ENCODE data around the gene CCDC83.

Gene CCDC83

GRCh38 chr11:85855341-85855656 lies at the start of gene CCDC83:
Gene CCDC83, plus strand, starts transcription at chr11:85855383. Its CDS starts 9,741 bp downstream, at chr11:85865124.
- TF ChIP-seq CTCF (IDR thresholded peaks at IDR 0.05; ENCODE audit: insufficient read depth, low read length, poor library complexity, severe bottlenecking), result no peak
- H3K27me3 ChIP-seq (replicated peaks; ENCODE audit: control insufficient read depth, insufficient read depth, low read length), result no peaks in the 10 kb centered on the region
- H3K4me3 ChIP-seq (replicated peaks; ENCODE audit: low read depth, low read length), result peak within 1 kb of the TSS; percentile 62
- no peak for DNase-seq (ENCODE audit: extremely low read depth, insufficient read length)
- no peaks in the 10 kb centered on the region for H3K36me3 ChIP-seq (ENCODE audit: control insufficient read depth, insufficient read depth, low read length)

DNA sequence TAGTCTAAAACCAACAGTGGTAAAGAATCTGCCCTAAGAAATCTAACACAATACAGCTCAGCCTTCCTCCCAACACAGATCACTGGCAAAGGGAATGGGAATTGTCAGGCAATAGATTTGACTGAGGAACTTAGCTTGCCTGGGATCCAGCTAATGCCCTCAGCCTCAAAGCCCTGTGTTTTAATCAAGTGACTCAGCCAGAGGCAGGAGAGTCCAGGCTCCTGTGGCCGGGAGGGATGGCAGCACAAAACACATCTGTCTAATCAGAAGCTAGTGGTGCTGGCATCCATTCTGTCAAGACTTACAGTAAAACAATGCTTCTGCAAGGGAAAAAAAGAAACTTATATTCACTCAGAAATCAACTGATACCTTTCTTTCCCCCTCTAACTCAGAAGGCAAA lies 49.8 kb upstream of the CCDC83 start:
- H3K36me3 ChIP-seq (ENCODE audit: control insufficient read depth, insufficient read depth, low read length), result no peaks in the 10 kb centered on the region
- no peak overlapping the region for H3K4me3 ChIP-seq (replicated peaks; ENCODE audit: low read depth, low read length)
- no peak for DNase-seq (ENCODE audit: extremely low read depth, insufficient read length)
- no peak for TF ChIP-seq CTCF (IDR thresholded peaks at IDR 0.05; ENCODE audit: insufficient read depth, low read length, poor library complexity, severe bottlenecking)
- H3K27me3 ChIP-seq (replicated peaks; ENCODE audit: control insufficient read depth, insufficient read depth, low read length), result no peaks in the 10 kb centered on the region; the same call in 1 of the 2 replicates

DNA sequence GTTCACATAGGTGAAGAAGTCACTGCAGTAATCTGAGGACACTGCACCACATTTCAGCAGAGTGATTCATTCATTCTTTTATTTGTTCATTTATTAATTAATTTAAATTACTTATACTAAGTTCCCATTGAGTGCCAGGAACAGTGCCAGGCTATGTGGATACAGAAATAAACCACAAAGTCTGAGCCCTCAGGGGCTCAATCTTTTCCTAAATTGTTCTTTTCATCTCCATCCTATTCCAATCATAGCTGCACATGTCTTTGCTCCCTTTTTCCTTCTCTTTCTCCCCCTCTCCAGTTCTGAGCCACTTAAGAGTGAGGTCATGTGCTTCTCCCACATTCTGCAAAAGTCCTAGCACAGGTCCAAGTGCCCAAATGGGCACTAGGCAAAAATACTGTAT lies 49.2 kb upstream of the CCDC83 start:
- no peaks in the 10 kb centered on the region; the same call in 1 of the 2 replicates for H3K27me3 ChIP-seq (replicated peaks; ENCODE audit: control insufficient read depth, insufficient read depth, low read length)
- no peak overlapping the region for H3K4me3 ChIP-seq (replicated peaks; ENCODE audit: low read depth, low read length)
- no peak for TF ChIP-seq CTCF (IDR thresholded peaks at IDR 0.05; ENCODE audit: insufficient read depth, low read length, poor library complexity, severe bottlenecking)
- DNase-seq (ENCODE audit: extremely low read depth, insufficient read length), result no peak
- H3K36me3 ChIP-seq (ENCODE audit: control insufficient read depth, insufficient read depth, low read length), result no peaks in the 10 kb centered on the region

- Histone ChIP-seq H3K36me3 (ENCODE audit: control insufficient read depth, insufficient read depth, low read length) (no peaks in the 10 kb centered on the region), H3K27me3 (replicated peaks; ENCODE audit: control insufficient read depth, insufficient read depth, low read length) (no peaks in the 10 kb centered on the region; the same call in 1 of the 2 replicates), H3K4me3 (replicated peaks; ENCODE audit: low read depth, low read length) (no peak overlapping the region)
- no peak for TF ChIP-seq CTCF (IDR thresholded peaks at IDR 0.05; ENCODE audit: insufficient read depth, low read length, poor library complexity, severe bottlenecking)
- DNase-seq (ENCODE audit: extremely low read depth, insufficient read length), result no peak
These were observed 48.3 kb upstream of the CCDC83 start for GRCh38 chr11:85806876-85807275.

GRCh38 chr11:85809191-85809590 lies 46.0 kb upstream of the CCDC83 start:
- TF ChIP-seq CTCF (IDR thresholded peaks at IDR 0.05; ENCODE audit: insufficient read depth, low read length, poor library complexity, severe bottlenecking), result no peak
- no peaks in the 10 kb centered on the region for H3K36me3 ChIP-seq (ENCODE audit: control insufficient read depth, insufficient read depth, low read length)
- H3K27me3 ChIP-seq (replicated peaks; ENCODE audit: control insufficient read depth, insufficient read depth, low read length), result no peaks in the 10 kb centered on the region; the same call in 1 of the 2 replicates
- no peak for DNase-seq (ENCODE audit: extremely low read depth, insufficient read length)
- no peak overlapping the region for H3K4me3 ChIP-seq (replicated peaks; ENCODE audit: low read depth, low read length)

- H3K27me3 ChIP-seq (replicated peaks; ENCODE audit: control insufficient read depth, insufficient read depth, low read length), result no peaks in the 10 kb centered on the region; the same call in 1 of the 2 replicates
- no peaks in the 10 kb centered on the region for H3K36me3 ChIP-seq (ENCODE audit: control insufficient read depth, insufficient read depth, low read length)
- DNase-seq (ENCODE audit: extremely low read depth, insufficient read length), result no peak
- no peak for TF ChIP-seq CTCF (IDR thresholded peaks at IDR 0.05; ENCODE audit: insufficient read depth, low read length, poor library complexity, severe bottlenecking)
- no peak overlapping the region for H3K4me3 ChIP-seq (replicated peaks; ENCODE audit: low read depth, low read length)
These were observed 45.3 kb upstream of the CCDC83 start for GRCh38 chr11:85809863-85810262.
